ENCODE data around the gene FAM163A. TPM values are rescaled to one million over a fixed set of nuclear protein-coding genes. Genes with fewer than 3 reads are reported as not detected.

Gene FAM163A
- total RNA-seq, 4 donors from 2014 or later, result 0.21 TPM; not detected in 3

DNA sequence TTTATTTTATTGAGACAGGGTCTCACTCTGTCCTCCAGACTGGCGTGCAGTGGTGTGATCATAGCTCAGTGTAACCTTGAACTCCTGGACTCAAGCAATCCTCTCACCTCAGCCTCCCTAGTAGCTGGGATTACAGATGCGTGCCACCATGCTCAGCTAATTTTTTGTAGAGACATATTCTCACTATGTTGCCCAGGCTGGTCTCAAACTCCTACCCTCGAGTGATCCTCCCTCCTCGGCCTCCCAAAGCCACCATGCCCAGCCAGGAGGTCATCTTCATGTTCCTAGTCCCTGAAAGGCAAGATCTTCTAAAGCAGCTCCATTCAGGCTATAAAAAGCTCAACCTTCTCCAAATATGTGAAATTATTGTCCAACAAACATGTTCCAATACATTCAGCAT is 80.6 kb downstream of the FAM163A start:
- no peak for TF ChIP-seq POLR2A (IDR thresholded peaks at IDR 0.05)
- TF ChIP-seq, protein P1, sequence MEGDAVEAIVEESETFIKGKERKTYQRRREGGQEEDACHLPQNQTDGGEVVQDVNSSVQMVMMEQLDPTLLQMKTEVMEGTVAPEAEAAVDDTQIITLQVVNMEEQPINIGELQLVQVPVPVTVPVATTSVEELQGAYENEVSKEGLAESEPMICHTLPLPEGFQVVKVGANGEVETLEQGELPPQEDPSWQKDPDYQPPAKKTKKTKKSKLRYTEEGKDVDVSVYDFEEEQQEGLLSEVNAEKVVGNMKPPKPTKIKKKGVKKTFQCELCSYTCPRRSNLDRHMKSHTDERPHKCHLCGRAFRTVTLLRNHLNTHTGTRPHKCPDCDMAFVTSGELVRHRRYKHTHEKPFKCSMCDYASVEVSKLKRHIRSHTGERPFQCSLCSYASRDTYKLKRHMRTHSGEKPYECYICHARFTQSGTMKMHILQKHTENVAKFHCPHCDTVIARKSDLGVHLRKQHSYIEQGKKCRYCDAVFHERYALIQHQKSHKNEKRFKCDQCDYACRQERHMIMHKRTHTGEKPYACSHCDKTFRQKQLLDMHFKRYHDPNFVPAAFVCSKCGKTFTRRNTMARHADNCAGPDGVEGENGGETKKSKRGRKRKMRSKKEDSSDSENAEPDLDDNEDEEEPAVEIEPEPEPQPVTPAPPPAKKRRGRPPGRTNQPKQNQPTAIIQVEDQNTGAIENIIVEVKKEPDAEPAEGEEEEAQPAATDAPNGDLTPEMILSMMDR (IDR thresholded peaks at IDR 0.05), result no peak
- H3K9me3 ChIP-seq, result no peaks in the 10 kb centered on the region
- no peaks in the 10 kb centered on the region for H3K27me3 ChIP-seq
- H3K36me3 ChIP-seq, result no peaks in the 10 kb centered on the region
- H3K27ac ChIP-seq, result no peak overlapping the region
- intact Hi-C loops (cut with DNase I; ENCODE audit: low total_unique reads), result no loop called here
- no peaks in the 10 kb centered on the region for H3K4me1 ChIP-seq
- no peak overlapping the region for H3K4me3 ChIP-seq
- no peak for DNase-seq

DNA sequence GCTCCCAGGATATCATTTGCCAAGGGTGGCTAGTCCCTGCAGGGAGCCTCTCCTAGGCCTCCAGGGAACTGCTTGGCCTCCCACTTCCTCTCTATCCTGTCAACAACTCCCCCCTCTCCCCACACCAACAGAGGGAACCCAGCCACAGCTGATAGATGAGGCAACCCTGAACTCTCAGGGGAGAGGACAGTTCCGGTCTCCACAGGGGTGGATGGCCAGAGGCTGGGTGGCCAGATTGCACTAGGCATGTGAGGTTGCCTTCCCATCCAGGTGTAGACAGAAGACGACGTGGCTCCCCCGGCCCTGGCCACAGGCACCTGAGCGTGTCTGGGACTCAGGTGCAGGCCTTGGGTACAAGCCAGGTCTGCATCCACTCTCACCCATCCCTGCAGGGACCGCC is 81.2 kb downstream of the FAM163A start:
- no peak for DNase-seq
- intact Hi-C loops (cut with DNase I; ENCODE audit: low total_unique reads), result no loop called here
- Histone ChIP-seq H3K27ac (no peak overlapping the region), H3K36me3 (no peaks in the 10 kb centered on the region), H3K27me3 (no peaks in the 10 kb centered on the region), H3K9me3 (no peaks in the 10 kb centered on the region), H3K4me1 (no peaks in the 10 kb centered on the region), H3K4me3 (no peak overlapping the region)
- TF ChIP-seq POLR2A (IDR thresholded peaks at IDR 0.05), result no peak
- TF ChIP-seq, protein P1 (IDR thresholded peaks at IDR 0.05), result no peak

DNA sequence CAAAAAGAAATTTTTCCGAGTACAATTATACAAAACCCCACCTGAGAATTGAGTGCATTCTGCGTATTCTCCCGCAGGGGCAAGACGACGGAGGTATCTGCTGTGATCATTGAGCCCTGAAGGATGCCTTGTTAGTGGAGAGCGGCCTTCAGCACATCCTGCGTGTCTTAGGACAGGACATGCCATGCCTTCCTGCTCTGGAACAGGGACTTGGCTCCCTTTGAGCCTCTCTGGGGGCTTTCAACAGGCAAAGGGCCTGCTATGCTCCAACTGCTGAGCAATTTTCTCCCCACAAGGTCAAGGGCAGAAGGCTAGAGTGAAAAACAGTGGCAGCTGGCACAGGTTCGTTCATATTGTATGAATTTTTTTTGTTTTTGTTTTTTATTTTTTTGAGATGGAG is 82.1 kb downstream of the FAM163A start:
- Histone ChIP-seq H3K27me3 (no peaks in the 10 kb centered on the region), H3K9me3 (no peaks in the 10 kb centered on the region), H3K27ac (no peak overlapping the region), H3K4me3 (no peak overlapping the region), H3K36me3 (no peaks in the 10 kb centered on the region), H3K4me1 (no peaks in the 10 kb centered on the region)
- no peak for TF ChIP-seq POLR2A (IDR thresholded peaks at IDR 0.05)
- TF ChIP-seq, protein P1 (IDR thresholded peaks at IDR 0.05), result no peak
- DNase-seq, result no peak
- intact Hi-C loops (cut with DNase I; ENCODE audit: low total_unique reads), result no loop called here

DNA sequence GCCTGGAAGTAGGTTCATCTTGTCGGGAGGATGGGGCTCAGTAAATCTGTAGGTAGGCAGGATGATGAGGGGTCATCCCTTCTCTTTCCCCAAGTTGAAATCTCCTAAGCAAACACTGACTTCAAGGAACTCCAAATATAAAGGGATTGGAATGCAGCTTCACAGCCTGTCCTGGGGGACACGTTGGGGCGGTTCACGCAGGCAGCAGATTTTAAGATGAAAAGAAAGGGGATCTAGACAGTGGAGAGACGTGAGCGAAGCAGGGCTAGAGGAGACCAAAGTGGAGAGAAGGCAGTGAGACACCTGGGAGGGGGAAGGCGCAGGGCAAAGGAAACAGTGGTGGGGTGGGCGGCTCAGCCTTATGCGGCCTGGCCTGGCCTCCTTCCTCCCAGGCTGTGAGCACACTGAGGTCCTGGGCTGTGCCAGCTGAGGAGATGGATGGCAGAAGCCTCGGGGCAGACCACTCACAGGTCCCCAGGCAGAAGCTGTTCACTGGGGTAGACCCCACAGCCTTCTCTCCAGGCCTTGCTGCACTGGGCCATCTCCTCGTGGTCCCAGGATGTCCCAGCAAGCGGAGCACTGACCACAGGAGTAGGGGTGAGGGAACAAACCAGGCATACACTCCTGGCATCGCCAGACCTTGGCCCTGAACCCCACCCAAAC is 82.8 kb downstream of the FAM163A start:
- Histone ChIP-seq H3K4me1 (no peaks in the 10 kb centered on the region), H3K36me3 (no peaks in the 10 kb centered on the region), H3K4me3 (no peak overlapping the region), H3K27ac (no peak overlapping the region), H3K9me3 (no peaks in the 10 kb centered on the region), H3K27me3 (no peaks in the 10 kb centered on the region)
- intact Hi-C loops (cut with DNase I; ENCODE audit: low total_unique reads), result no loop called here
- DNase-seq, result no peak
- TF ChIP-seq, protein P1 (IDR thresholded peaks at IDR 0.05), result no peak
- TF ChIP-seq POLR2A (IDR thresholded peaks at IDR 0.05), result no peak

DNA sequence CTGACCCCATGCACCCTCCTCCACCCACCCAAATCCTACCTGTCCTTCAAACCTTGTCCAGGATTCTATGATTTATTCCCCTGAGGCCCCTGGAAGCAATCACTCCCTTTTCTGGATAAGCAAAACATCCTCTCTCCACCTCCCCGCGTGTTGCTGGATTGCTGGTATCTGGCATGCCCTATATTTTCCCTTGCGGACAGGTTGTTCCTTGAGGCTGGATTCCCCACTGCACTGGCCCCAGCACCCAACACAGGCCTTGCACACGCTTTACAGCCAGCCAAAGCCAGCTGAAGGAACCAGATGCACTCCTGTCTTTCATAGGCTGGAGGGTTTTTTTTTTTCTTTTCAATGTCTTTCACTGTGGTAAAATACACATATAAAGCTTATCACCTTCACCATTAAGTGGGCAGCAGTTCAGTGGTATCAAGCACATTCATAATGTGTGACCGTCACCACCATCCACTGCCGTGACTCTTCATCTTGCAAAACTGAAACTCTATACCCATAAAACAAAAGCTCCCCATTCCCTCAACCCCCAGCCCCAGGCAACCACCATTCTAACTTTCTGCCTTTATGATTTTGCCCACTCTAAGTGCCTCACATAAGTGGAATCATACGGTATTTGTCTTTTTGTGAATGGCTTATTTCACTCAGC is 83.7 kb downstream of the FAM163A start:
- intact Hi-C loops (cut with DNase I; ENCODE audit: low total_unique reads), result no loop called here

More for the DNA sequence above, 83.7 kb downstream of the FAM163A start:
- Histone ChIP-seq H3K4me1 (no peaks in the 10 kb centered on the region), H3K4me3 (no peak overlapping the region), H3K9me3 (no peaks in the 10 kb centered on the region), H3K27ac (no peak overlapping the region), H3K27me3 (no peaks in the 10 kb centered on the region), H3K36me3 (no peaks in the 10 kb centered on the region)
- no peak for DNase-seq
- TF ChIP-seq, protein P1 (IDR thresholded peaks at IDR 0.05), result no peak
- no peak for TF ChIP-seq POLR2A (IDR thresholded peaks at IDR 0.05)

All from uterus (tissue), 4 donors.